Aorta (tissue), 5 donors: ENCODE results near the gene MYCN. TPM values are rescaled to one million over a fixed set of nuclear protein-coding genes. Genes with fewer than 3 reads are reported as not detected.

Source experiments
- ATAC-seq: fragments of 200-7000 bp; cut with Tn5 transposase; one replicate; pipeline ENCODE4 v1.9.1; 2022; ENCODE audit warnings: moderate library complexity; ENCODE audit not compliant: low FRiP score
- DNase-seq, 2 donors: peaks; one replicate each; pipeline ENCODE4 v3.0.0-alpha.2; 2020
- H3K27ac ChIP-seq, 2 donors: one replicate each; pipeline ENCODE4 v1.5.1; 2013; ENCODE audit warnings: low read length in 2 of 2, mild to moderate bottlenecking in 2 of 2, moderate library complexity in 2 of 2, control low read depth in 1 of 2, inconsistent platforms in 1 of 2, low read depth in 1 of 2
- H3K27me3 ChIP-seq, 2 donors: one replicate each; pipeline ENCODE4 v1.6.1; 2013; ENCODE audit warnings: control low read depth in 1 of 2, low read length in 1 of 2, mild to moderate bottlenecking in 1 of 2, moderate library complexity in 1 of 2; ENCODE audit not compliant: insufficient read depth in 2 of 2, control insufficient read depth in 1 of 2
- H3K36me3 ChIP-seq, 2 donors: one replicate each; pipeline ENCODE4 v1.6.1; 2013; ENCODE audit warnings: control low read depth in 1 of 2, low read length in 1 of 2, mild to moderate bottlenecking in 1 of 2; ENCODE audit not compliant: insufficient read depth in 2 of 2, control insufficient read depth in 1 of 2
- H3K4me1 ChIP-seq, 2 donors: one replicate each; pipeline ENCODE4 v1.6.1; 2013; ENCODE audit warnings: low read length in 2 of 2, control low read depth in 1 of 2, mild to moderate bottlenecking in 1 of 2, moderate library complexity in 1 of 2; ENCODE audit not compliant: insufficient read depth in 2 of 2, control insufficient read depth in 1 of 2
- H3K4me3 ChIP-seq, 2 donors: one replicate each; pipeline ENCODE4 v1.5.1; 2013; ENCODE audit warnings: low read length in 2 of 2, control low read depth in 1 of 2, mild to moderate bottlenecking in 1 of 2
- H3K9me3 ChIP-seq: one replicate; pipeline ENCODE4 v1.6.1; 2013; ENCODE audit warnings: mild to moderate bottlenecking, low read length; ENCODE audit not compliant: control insufficient read depth
- WGBS, 2 donors: extraction: QIAGEN DNeasy Blood & Tissue Kit; methylation state at CpG; one replicate each; pipeline ENCODE4 v1.1.7; 2013; 5-methylcytosine and 5-hydroxymethylcytosine counted together
- intact Hi-C, 2 donors: fragments of 100-400 bp; cut with DNase I; formaldehyde crosslinking; loops; one replicate each; pipeline versions ENCODE4 v1.14.2 to v1.15.0; 2022
- polyA plus RNA-seq, 2 donors: library from polyadenylated mRNA; stranded (reverse); fragments of 200-250 nt; gene quantifications; one replicate each; pipeline ENCODE4 v1.2.3, GENCODE V29; 2013
- total RNA-seq, 2 donors: library from RNA; stranded (reverse); fragmentation: NEBNext Ultra II Directional; extraction: Animal tissue kit (Norgen Biotek cat#: 25700); gene quantifications; one replicate each; pipeline ENCODE4 v1.2.1, GENCODE V29; 2021
- donor health status: healthy with polysubstance abuse.
- donor health status: Bipolar disorder and iron deficiency.
- donor health status: DM: no; HTN: no; CAD: no.
- donor health status: DM: no; HTN: no; CAD: no.
- donor health status: DM: yes; HTN: yes; CAD: no.

The MYCN gene
- total and polyA plus RNA-seq, 4 donors, result 0.26 to 2.1 (median 0.45) TPM; not detected in 1

- Histone ChIP-seq H3K4me1 (no peaks in the 10 kb centered on the region), H3K9me3 (no peaks in the 10 kb centered on the region), H3K27ac (no peak overlapping the region), H3K4me3 (no peak overlapping the region), H3K36me3 (no peaks in the 10 kb centered on the region), H3K27me3 (no peaks in the 10 kb centered on the region)
- 76 to 81% methylated on average over 10 of the region's 10 CpGs for WGBS, 2 donors
- DNase-seq (no peak), ATAC-seq (no peak)
- intact Hi-C loops, result no loop called here
Measured at GRCh38 chr2:15982285-15983044, 42.1 kb downstream of the MYCN start.

- DNase-seq (no peak), ATAC-seq (no peak)
- no peaks in the 10 kb centered on the region for H3K9me3 ChIP-seq
- H3K27me3 ChIP-seq, result no peaks in the 10 kb centered on the region
- 89 to 90% methylated on average over 8 of the region's 8 CpGs for WGBS, 2 donors
- H3K36me3 ChIP-seq, result no peaks in the 10 kb centered on the region
- intact Hi-C loops, result no loop called here
- no peak overlapping the region for H3K27ac ChIP-seq
- no peak overlapping the region for H3K4me3 ChIP-seq
- H3K4me1 ChIP-seq, result no peaks in the 10 kb centered on the region
Measured at GRCh38 chr2:15983496-15983895, 43.1 kb downstream of the MYCN start.

- Histone ChIP-seq H3K27me3 (no peaks in the 10 kb centered on the region), H3K9me3 (no peaks in the 10 kb centered on the region), H3K36me3 (no peaks in the 10 kb centered on the region), H3K4me1 (no peaks in the 10 kb centered on the region), H3K4me3 (no peak overlapping the region), H3K27ac (no peak overlapping the region)
- WGBS, 2 donors, result 44 to 48% methylated on average over 43 of the region's 43 CpGs
- DNase-seq (no peak), ATAC-seq (no peak)
- intact Hi-C loops, result no loop called here
Measured at GRCh38 chr2:15984368-15985255, 44.3 kb downstream of the MYCN start.

GRCh38 chr2:15985531-15985930 is 45.2 kb downstream of the MYCN start:
- 96 to 97% methylated on average over 7 of the region's 7 CpGs for WGBS, 2 donors
- no peak for ATAC-seq

GRCh38 chr2:15986068-15986560 is 45.8 kb downstream of the MYCN start:
- 70 to 82% methylated on average over 9 of the region's 9 CpGs for WGBS, 2 donors
- H3K27me3 ChIP-seq, result no peaks in the 10 kb centered on the region
- ATAC-seq, result no peak

More at GRCh38 chr2:15985531-15985930, 45.2 kb downstream of the MYCN start:
- no peak overlapping the region for H3K27ac ChIP-seq
- H3K9me3 ChIP-seq, result no peaks in the 10 kb centered on the region
- H3K4me3 ChIP-seq, result no peak overlapping the region
- intact Hi-C loops, result no loop called here
- H3K36me3 ChIP-seq, result no peaks in the 10 kb centered on the region
- no peaks in the 10 kb centered on the region for H3K27me3 ChIP-seq
- DNase-seq, result no peak
- no peaks in the 10 kb centered on the region for H3K4me1 ChIP-seq

GRCh38 chr2:15986644-15987043 is 46.3 kb downstream of the MYCN start:
- DNase-seq (no peak), ATAC-seq (no peak)
- 66 to 75% methylated on average over 4 of the region's 4 CpGs for WGBS, 2 donors
- no peak overlapping the region for H3K27ac ChIP-seq
- intact Hi-C loops, result no loop called here
- H3K4me1 ChIP-seq, result no peaks in the 10 kb centered on the region
- H3K4me3 ChIP-seq, result no peak overlapping the region
- H3K36me3 ChIP-seq, result no peaks in the 10 kb centered on the region
- H3K27me3 ChIP-seq, result no peaks in the 10 kb centered on the region
- no peaks in the 10 kb centered on the region for H3K9me3 ChIP-seq

More at GRCh38 chr2:15986068-15986560, 45.8 kb downstream of the MYCN start:
- Histone ChIP-seq H3K9me3 (no peaks in the 10 kb centered on the region), H3K36me3 (no peaks in the 10 kb centered on the region), H3K4me3 (no peak overlapping the region), H3K4me1 (no peaks in the 10 kb centered on the region), H3K27ac (no peak overlapping the region)
- intact Hi-C loops, result no loop called here
- no peak for DNase-seq

GRCh38 chr2:15988733-15989132 is 48.4 kb downstream of the MYCN start:
- no peaks in the 10 kb centered on the region for H3K36me3 ChIP-seq
- WGBS, 2 donors, result 70% methylated on average over 5 of the region's 5 CpGs
- no peaks in the 10 kb centered on the region for H3K9me3 ChIP-seq
- intact Hi-C loops, result no loop called here
- H3K4me3 ChIP-seq, result no peak overlapping the region
- no peak for DNase-seq
- no peak for ATAC-seq
- H3K4me1 ChIP-seq, result no peaks in the 10 kb centered on the region
- H3K27ac ChIP-seq, result no peak overlapping the region
- H3K27me3 ChIP-seq, result no peaks in the 10 kb centered on the region

GRCh38 chr2:15989559-15989958 is 49.2 kb downstream of the MYCN start:
- 63 to 64% methylated on average over 7 of the region's 7 CpGs for WGBS, 2 donors
- no peaks in the 10 kb centered on the region for H3K9me3 ChIP-seq
- intact Hi-C loops, result no loop called here
- no peaks in the 10 kb centered on the region for H3K36me3 ChIP-seq
- DNase-seq (no peak), ATAC-seq (no peak)
- no peak overlapping the region for H3K4me3 ChIP-seq
- H3K27ac ChIP-seq, result no peak overlapping the region
- H3K27me3 ChIP-seq, result no peaks in the 10 kb centered on the region
- H3K4me1 ChIP-seq, result no peaks in the 10 kb centered on the region
